Panc1 (cell line): ENCODE results near the gene RBMS3. TPM values are rescaled to one million over a fixed set of nuclear protein-coding genes. Genes with fewer than 3 reads are reported as not detected.

Source experiments
- ATAC-seq: fragments of 200-7000 bp; cut with Tn5 transposase; 2 replicates; pipeline ENCODE4 v1.9.1; 2020; ENCODE audit warnings: mild to moderate bottlenecking, moderate library complexity
- BruUV-seq: library from RNA; stranded (reverse); fragments of 400-500 nt; replicated peaks from 2 replicates; lab custom pipeline; 2021; lab: Mats Ljungman, UMichigan
- CTCF ChIA-PET: fragments of 300-600 bp; sonication (Branson Sonifier 250); formaldehyde crosslinking; loops from one replicate; lab custom pipeline; 2022; ENCODE audit warnings: antibody characterized with exemption; lab: Charles Lee
- POLR2A ChIA-PET: fragments of 300-600 bp; sonication (Branson Sonifier 250); formaldehyde crosslinking; loops from one replicate; lab custom pipeline; 2022; ENCODE audit warnings: antibody characterized with exemption; lab: Charles Lee
- DNase-seq: peaks from one replicate; pipeline ENCODE4 v3.0.0-alpha.2; 2010; ENCODE audit warnings: low read depth, low spot score
- H3K27ac ChIP-seq: 2 replicates; pipeline ENCODE4 v1.5.1; 2011; ENCODE audit warnings: mild to moderate bottlenecking, low read length, inconsistent platforms
- H3K27me3 ChIP-seq: fragments of 200-500 bp; sonication (Bioruptor generic); 2 replicates; pipeline ENCODE4 v1.6.0; 2014; ENCODE audit warnings: low read length, inconsistent platforms; ENCODE audit not compliant: control insufficient read depth, insufficient read depth
- H3K36me3 ChIP-seq: fragments of 200-500 bp; sonication (Bioruptor generic); 2 replicates; pipeline ENCODE4 v1.5.1; 2014; ENCODE audit warnings: inconsistent platforms, mild to moderate bottlenecking, low read length, moderate library complexity; ENCODE audit not compliant: control insufficient read depth, insufficient read depth
- H3K4me1 ChIP-seq: 2 replicates; pipeline ENCODE4 v1.5.1; 2011; ENCODE audit warnings: inconsistent platforms, mild to moderate bottlenecking, low read length, moderate library complexity; ENCODE audit not compliant: control insufficient read depth, insufficient read depth
- H3K4me3 ChIP-seq, 2 experiments: 2 replicates each; pipeline ENCODE4 v1.5.1; 2011 to 2012; ENCODE audit warnings: low read depth in 2 of 2, low read length in 2 of 2, mild to moderate bottlenecking in 2 of 2, inconsistent platforms in 1 of 2, moderate library complexity in 1 of 2
- H3K9me3 ChIP-seq: fragments of 200-500 bp; sonication (Bioruptor generic); 2 replicates; pipeline ENCODE4 v1.5.1; 2014; ENCODE audit warnings: low read depth, mild to moderate bottlenecking, inconsistent platforms, low read length, moderate library complexity; ENCODE audit not compliant: control insufficient read depth, insufficient read depth
- CTCF ChIP-seq: fragments of 450-650 bp; IDR thresholded peaks from 2 replicates; pipeline ENCODE4 v1.5.1; 2017; ENCODE audit warnings: mild to moderate bottlenecking
- POLR2AphosphoS5 ChIP-seq: IDR thresholded peaks from 2 replicates; pipeline ENCODE4 v1.6.1; 2012; ENCODE audit warnings: mild to moderate bottlenecking, low read depth, low read length, moderate library complexity
- SIN3A ChIP-seq: IDR thresholded peaks from 2 replicates; pipeline ENCODE4 v1.6.1; 2012; ENCODE audit warnings: low read depth, mild to moderate bottlenecking, low read length, moderate library complexity, borderline replicate concordance; ENCODE audit not compliant: insufficient read depth
- TCF7L2 ChIP-seq: IDR thresholded peaks from 2 replicates; pipeline ENCODE4 v1.6.1; 2011; ENCODE audit warnings: mild to moderate bottlenecking, low read depth, low read length, inconsistent platforms
- in situ Hi-C: cut with HindIII; loops from 2 replicates; pipeline ENCODE4 v1.10.0; 2016; ENCODE audit warnings: low sequenced_read_pairs, low pct_unique_long_range_greater_than_20kb
- intact Hi-C: fragments of 100-400 bp; cut with micrococcal nuclease; formaldehyde crosslinking; loops from one replicate; pipeline ENCODE4 v1.10.0; 2022; ENCODE audit not compliant: unreplicated experiment
- total RNA-seq: library from RNA; stranded (reverse); gene quantifications from one replicate; pipeline ENCODE4 v1.2.1, GENCODE V29; 2021; ENCODE audit not compliant: unreplicated experiment
- TF ChIP-seq, protein P1 (sequence below), 2 experiments: IDR thresholded peaks; 2 replicates each; pipeline ENCODE4 v1.6.1; 2011 to 2012; ENCODE audit warnings: low read depth in 2 of 2, control low read depth in 1 of 2, low read length in 1 of 2, mild to moderate bottlenecking in 1 of 2, moderate library complexity in 1 of 2; ENCODE audit not compliant: insufficient read depth in 1 of 2

RBMS3 gene
- total RNA-seq, 1 experiment from 2014 or later = 1.1 TPM

DNA sequence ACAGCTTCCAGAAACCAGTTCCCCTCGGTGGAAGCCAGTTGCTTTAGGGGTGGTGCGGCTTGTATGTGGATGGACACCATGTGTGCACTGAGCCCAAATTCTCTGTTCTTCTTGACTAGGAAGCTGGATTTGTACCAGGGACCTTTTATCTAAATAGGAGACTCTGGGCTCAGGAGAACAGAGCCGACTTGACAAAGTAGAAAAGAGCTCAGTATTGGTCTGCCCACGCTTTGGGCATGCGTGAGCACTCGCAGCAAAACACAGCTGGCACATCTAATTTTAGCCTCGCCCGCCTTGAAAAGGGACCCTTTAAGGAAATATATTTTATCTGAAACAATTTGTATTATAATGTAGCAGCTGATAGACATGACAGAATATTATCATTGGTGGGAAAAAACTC is 1.1 kb upstream of the RBMS3 start:
- no peak overlapping the region for H3K27ac ChIP-seq
- no peaks in the 10 kb centered on the region for H3K4me1 ChIP-seq
- POLR2A ChIA-PET = interaction anchor here (0.6 kb wide), 2 partner anchors 692 to 959 kb away, joined by 3 to 7 read pairs; no protein-coding TSS in a partner anchor
- no peaks in the 10 kb centered on the region for H3K9me3 ChIP-seq
- BruUV-seq = no TSS peak
- H3K4me3 ChIP-seq = no peak overlapping the region; a peak in 1 of 4 replicates
- TF ChIP-seq SIN3A (no peak), CTCF (no peak), TCF7L2 (no peak), POLR2AphosphoS5 (no peak)
- TF ChIP-seq, protein P1, sequence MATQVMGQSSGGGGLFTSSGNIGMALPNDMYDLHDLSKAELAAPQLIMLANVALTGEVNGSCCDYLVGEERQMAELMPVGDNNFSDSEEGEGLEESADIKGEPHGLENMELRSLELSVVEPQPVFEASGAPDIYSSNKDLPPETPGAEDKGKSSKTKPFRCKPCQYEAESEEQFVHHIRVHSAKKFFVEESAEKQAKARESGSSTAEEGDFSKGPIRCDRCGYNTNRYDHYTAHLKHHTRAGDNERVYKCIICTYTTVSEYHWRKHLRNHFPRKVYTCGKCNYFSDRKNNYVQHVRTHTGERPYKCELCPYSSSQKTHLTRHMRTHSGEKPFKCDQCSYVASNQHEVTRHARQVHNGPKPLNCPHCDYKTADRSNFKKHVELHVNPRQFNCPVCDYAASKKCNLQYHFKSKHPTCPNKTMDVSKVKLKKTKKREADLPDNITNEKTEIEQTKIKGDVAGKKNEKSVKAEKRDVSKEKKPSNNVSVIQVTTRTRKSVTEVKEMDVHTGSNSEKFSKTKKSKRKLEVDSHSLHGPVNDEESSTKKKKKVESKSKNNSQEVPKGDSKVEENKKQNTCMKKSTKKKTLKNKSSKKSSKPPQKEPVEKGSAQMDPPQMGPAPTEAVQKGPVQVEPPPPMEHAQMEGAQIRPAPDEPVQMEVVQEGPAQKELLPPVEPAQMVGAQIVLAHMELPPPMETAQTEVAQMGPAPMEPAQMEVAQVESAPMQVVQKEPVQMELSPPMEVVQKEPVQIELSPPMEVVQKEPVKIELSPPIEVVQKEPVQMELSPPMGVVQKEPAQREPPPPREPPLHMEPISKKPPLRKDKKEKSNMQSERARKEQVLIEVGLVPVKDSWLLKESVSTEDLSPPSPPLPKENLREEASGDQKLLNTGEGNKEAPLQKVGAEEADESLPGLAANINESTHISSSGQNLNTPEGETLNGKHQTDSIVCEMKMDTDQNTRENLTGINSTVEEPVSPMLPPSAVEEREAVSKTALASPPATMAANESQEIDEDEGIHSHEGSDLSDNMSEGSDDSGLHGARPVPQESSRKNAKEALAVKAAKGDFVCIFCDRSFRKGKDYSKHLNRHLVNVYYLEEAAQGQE (IDR thresholded peaks at IDR 0.05; ENCODE audit: insufficient read depth in 1 of 2, low read depth in 2 of 2, low read length in 1 of 2) = no peak
- CTCF ChIA-PET = no interaction called here
- no peaks in the 10 kb centered on the region for H3K27me3 ChIP-seq
- intact Hi-C loops = no loop called here
- in situ Hi-C loops = no loop called here
- no peak for DNase-seq
- no peaks in the 10 kb centered on the region for H3K36me3 ChIP-seq
- no peak for ATAC-seq

GRCh38 chr3:29281094-29281343 is 148 bp downstream of the RBMS3 start:
- no peak for DNase-seq
- peak; percentile 27; the same call in 1 of the 2 replicates for TF ChIP-seq CTCF
- TF ChIP-seq, protein P1 (IDR thresholded peaks at IDR 0.05; ENCODE audit: insufficient read depth in 1 of 2, low read depth in 2 of 2, low read length in 1 of 2) = no peak
- H3K4me3 ChIP-seq = peak overlapping the region; percentile 43 to 51
- no peaks in the 10 kb centered on the region for H3K36me3 ChIP-seq
- H3K27ac ChIP-seq = peak overlapping the region; percentile 35
- POLR2A ChIA-PET = interaction anchor here (0.7 kb wide), 1 partner anchor 42 kb away, joined by 5 read pairs; no protein-coding TSS in a partner anchor
- in situ Hi-C loops (no loop called here), intact Hi-C loops (no loop called here)
- BruUV-seq = no TSS peak
- no peaks in the 10 kb centered on the region for H3K9me3 ChIP-seq
- CTCF ChIA-PET = interaction anchor here (0.7 kb wide), 1 partner anchor 109 kb away, joined by 6 read pairs; no protein-coding TSS in a partner anchor
- no peaks in the 10 kb centered on the region for H3K4me1 ChIP-seq
- ATAC-seq = no peak
- no peaks in the 10 kb centered on the region for H3K27me3 ChIP-seq
